T-helper 2 cell (primary cell): Measurements from ENCODE around the gene SARDH.

Experiments
- DNase-seq, 5 experiments: peaks; one replicate each; pipeline versions ENCODE4 v3.0.0 to v3.0.0-alpha.2; 2012 to 2022

Gene SARDH

GRCh38 chr9:133713150-133713959 lies 24.8 kb downstream of the SARDH start:
- no peak for DNase-seq

- DNase-seq: no peak
Observed at GRCh38 chr9:133712221-133713100, 25.7 kb downstream of the SARDH start.

- DNase-seq: no peak
Observed at GRCh38 chr9:133711428-133712220, 26.5 kb downstream of the SARDH start.

GRCh38 chr9:133710661-133711427 lies 27.3 kb downstream of the SARDH start:
- DNase-seq: peak in 1 of 5 experiments; percentile 4

- DNase-seq: no peak
Observed at GRCh38 chr9:133709691-133710571, 28.2 kb downstream of the SARDH start.

- peak in 4 of 5 experiments; percentile 14 to 50 (median 22) for DNase-seq
Observed at GRCh38 chr9:133709015-133709611, 29.0 kb downstream of the SARDH start.

- no peak for DNase-seq
Observed at GRCh38 chr9:133708246-133709014, 29.7 kb downstream of the SARDH start.

GRCh38 chr9:133707763-133708245 lies 30.3 kb downstream of the SARDH start:
- peak in 1 of 5 experiments; percentile 7 for DNase-seq

GRCh38 chr9:133707065-133707762 lies 30.9 kb downstream of the SARDH start:
- DNase-seq: no peak

- no peak for DNase-seq
Observed at GRCh38 chr9:133706307-133707050, 31.7 kb downstream of the SARDH start.

- no peak for DNase-seq
Observed at GRCh38 chr9:133705576-133705975, 32.6 kb downstream of the SARDH start.

GRCh38 chr9:133704711-133705181 lies 33.4 kb downstream of the SARDH start:
- DNase-seq: no peak

- peak in 1 of 5 experiments; percentile 8 for DNase-seq
Observed at GRCh38 chr9:133703591-133704399, 34.4 kb downstream of the SARDH start.

- DNase-seq: peak in 3 of 5 experiments; percentile 9 to 30 (median 11)
Observed at GRCh38 chr9:133702798-133703590, 35.2 kb downstream of the SARDH start.

GRCh38 chr9:133701981-133702797 lies 36.0 kb downstream of the SARDH start:
- peak; percentile 22 to 85 (median 46) for DNase-seq
